DND-41 (cell line): ENCODE results near the gene NPC1L1.

Experiments
- EZH2 ChIP-seq: IDR thresholded peaks from 3 replicates; pipeline ENCODE4 v1.6.1; 2012; ENCODE audit warnings: borderline replicate concordance, low read depth, mild to moderate bottlenecking, moderate library complexity, low read length, inconsistent platforms; ENCODE audit not compliant: severe bottlenecking
- TF ChIP-seq, protein P1 (sequence below): IDR thresholded peaks from 2 replicates; pipeline ENCODE4 v1.5.1; 2012; ENCODE audit warnings: borderline replicate concordance, low read length, moderate library complexity, mild to moderate bottlenecking; ENCODE audit not compliant: poor library complexity, severe bottlenecking; ENCODE audit errors: extremely low read depth

DNA sequence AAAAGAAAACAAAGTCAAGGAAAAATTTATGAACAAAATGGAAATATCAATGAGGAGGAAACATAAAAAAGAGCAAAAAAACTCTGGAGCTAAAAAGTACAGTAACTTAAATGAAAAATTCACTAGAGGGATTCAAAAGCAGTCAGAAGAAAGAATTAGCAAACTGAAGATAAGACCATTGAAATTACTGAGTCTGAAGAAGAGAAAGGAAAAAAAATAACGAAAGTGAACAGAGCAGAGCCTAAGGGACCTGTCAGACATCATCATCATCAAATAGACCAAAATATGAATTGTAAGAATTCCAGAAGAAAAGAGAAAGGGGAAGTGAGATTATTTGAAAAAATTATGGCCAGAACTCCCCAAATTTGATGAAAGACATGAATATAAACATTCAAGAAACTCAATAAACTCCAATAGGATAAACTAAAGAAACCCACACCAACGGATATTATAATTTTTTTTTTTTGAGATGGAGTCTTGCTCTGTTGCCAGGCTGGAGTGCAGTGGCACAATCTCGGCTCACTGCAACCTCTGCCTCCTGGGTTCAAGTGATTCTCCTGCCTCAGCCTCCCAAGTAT, 16.2 kb downstream of the NPC1L1 start:
- TF ChIP-seq, protein P1, sequence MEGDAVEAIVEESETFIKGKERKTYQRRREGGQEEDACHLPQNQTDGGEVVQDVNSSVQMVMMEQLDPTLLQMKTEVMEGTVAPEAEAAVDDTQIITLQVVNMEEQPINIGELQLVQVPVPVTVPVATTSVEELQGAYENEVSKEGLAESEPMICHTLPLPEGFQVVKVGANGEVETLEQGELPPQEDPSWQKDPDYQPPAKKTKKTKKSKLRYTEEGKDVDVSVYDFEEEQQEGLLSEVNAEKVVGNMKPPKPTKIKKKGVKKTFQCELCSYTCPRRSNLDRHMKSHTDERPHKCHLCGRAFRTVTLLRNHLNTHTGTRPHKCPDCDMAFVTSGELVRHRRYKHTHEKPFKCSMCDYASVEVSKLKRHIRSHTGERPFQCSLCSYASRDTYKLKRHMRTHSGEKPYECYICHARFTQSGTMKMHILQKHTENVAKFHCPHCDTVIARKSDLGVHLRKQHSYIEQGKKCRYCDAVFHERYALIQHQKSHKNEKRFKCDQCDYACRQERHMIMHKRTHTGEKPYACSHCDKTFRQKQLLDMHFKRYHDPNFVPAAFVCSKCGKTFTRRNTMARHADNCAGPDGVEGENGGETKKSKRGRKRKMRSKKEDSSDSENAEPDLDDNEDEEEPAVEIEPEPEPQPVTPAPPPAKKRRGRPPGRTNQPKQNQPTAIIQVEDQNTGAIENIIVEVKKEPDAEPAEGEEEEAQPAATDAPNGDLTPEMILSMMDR: no peak
- no peak for TF ChIP-seq EZH2
